Inflammatory macrophage treated with lipopolysaccharide for 4 hours (primary cell): ENCODE results near the gene HNRNPA1L2.
"Not testable (repeated sequence)": the region's sequence is repeated elsewhere in the genome, so short reads cannot be mapped to it uniquely, and the experiment has no call there.

Experiments
- DNase-seq: peaks from one replicate; pipeline ENCODE4 v3.0.0-alpha.2; 2020

Gene HNRNPA1L2

DNA sequence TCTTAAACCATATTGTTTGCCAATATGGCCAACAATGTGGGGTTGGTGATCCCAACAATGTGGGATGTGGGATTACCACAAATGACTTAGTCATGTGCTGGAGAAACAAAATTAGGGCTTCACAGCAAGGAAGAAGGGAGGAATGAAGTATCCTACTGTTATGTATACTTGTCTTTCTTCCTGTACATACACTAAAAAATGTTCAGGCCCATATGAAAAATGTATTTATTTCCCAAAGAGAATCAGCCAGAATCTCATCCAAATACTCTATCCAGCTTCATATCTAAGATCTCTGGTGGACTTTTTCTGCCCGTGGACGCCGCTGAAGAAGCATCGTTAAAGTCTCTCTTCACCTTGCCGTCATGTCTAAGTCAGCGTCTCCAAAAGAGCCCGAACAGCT, at the start of gene HNRNPA1L2:
HNRNPA1L2 (plus strand) TSS at position 301 of the 400 bp plus-strand sequence; CDS start at position 363, 62 bp downstream.
- no peak for DNase-seq

GRCh38 chr13:52593175-52593574, 49.1 kb upstream of the HNRNPA1L2 start:
- not testable (repeated sequence) for DNase-seq

GRCh38 chr13:52593812-52594211, 48.4 kb upstream of the HNRNPA1L2 start:
- not testable (repeated sequence) for DNase-seq

GRCh38 chr13:52594295-52594694, 47.9 kb upstream of the HNRNPA1L2 start:
- DNase-seq = not testable (repeated sequence)

- no peak for DNase-seq
These were observed 44.6 kb upstream of the HNRNPA1L2 start for GRCh38 chr13:52597676-52598075.

DNA sequence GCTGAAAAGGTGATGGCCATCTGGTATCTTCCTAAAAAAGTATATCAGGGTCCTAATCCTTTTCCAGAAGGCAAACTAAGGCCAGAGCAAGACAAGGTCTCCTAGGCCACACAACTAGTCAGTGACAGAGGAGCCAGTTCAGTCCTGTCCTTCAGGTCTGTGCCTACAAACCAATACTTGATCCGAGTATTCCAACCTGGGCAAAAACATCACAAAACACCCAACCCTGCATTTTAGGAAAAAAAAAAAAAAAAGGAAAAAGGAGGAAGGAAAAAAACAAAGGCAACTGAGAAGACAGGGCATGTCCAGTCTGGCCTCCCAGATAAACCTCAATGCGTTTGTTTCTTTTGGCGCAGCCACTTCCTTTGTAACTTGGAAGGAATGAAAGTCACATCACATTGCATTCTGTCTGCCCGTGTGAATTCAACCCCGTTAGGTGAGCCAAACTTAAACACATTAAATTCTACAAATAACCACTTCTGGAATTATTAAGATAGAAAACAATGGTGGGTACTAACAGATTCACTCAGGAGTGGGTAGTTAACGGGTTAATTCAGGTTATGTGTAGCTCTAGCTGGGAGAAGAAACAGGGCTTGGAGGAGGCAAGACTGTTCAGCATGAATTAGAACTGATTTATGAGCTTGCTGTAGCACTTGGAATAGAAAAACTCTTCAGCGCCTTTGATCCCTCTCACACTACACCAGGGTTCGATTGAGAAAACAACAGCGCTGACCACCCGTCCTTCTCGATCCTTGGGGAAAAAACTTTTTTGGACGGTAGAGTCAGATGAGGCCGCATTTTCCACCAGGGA, 43.0 kb upstream of the HNRNPA1L2 start:
- no peak for DNase-seq

GRCh38 chr13:52599848-52600603, 42.2 kb upstream of the HNRNPA1L2 start:
- DNase-seq = peak; percentile 7

GRCh38 chr13:52600666-52601065, 41.6 kb upstream of the HNRNPA1L2 start:
- DNase-seq = no peak

GRCh38 chr13:52603316-52603715, 38.9 kb upstream of the HNRNPA1L2 start:
- DNase-seq = not testable (repeated sequence)

DNA sequence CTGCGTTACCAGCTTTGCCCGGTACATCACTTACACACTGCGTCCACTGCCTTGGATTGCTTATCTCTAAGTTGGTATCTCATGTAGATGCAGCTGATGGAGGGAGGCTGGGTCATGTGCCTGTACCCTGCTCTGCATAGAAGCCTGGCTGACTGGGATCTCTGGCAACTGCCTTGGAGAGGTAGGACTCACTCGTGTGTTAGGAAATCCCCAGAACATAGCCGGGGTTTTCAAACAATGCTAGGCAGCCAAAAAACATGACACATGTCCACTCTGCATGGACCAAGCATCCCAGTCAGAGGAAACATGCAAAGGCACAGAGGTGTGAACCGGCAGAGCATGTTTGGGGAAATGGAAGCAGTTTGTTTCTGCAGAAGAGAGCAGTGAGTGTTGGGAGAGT, 36.1 kb upstream of the HNRNPA1L2 start:
- not testable (repeated sequence) for DNase-seq

- not testable (repeated sequence) for DNase-seq
These were observed 35.4 kb upstream of the HNRNPA1L2 start for GRCh38 chr13:52606795-52607194.

DNA sequence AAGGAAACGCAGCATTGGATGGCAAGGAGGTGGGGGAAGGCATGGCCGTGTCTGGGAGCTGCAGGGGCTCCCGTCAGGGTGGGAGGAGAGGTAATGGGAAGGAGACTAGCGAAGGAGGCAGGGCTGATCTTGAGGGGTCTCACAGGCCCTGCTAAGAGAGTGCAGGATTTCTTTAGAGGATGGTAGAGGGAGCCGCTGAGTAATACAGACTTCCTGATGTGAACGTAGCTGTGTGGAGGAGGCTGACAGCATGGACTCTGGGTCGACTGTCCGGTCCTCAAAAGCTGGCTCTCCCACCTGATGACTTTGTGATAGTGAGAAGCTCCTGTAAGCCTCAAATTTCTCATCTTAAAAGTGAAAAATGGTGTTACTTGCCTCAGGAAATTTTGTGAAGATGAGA, 34.0 kb upstream of the HNRNPA1L2 start:
- DNase-seq = not testable (repeated sequence)

GRCh38 chr13:52609013-52609606, 33.1 kb upstream of the HNRNPA1L2 start:
- DNase-seq = peak; percentile 36

GRCh38 chr13:52610158-52610557, 32.1 kb upstream of the HNRNPA1L2 start:
- DNase-seq = not testable (repeated sequence)

DNA sequence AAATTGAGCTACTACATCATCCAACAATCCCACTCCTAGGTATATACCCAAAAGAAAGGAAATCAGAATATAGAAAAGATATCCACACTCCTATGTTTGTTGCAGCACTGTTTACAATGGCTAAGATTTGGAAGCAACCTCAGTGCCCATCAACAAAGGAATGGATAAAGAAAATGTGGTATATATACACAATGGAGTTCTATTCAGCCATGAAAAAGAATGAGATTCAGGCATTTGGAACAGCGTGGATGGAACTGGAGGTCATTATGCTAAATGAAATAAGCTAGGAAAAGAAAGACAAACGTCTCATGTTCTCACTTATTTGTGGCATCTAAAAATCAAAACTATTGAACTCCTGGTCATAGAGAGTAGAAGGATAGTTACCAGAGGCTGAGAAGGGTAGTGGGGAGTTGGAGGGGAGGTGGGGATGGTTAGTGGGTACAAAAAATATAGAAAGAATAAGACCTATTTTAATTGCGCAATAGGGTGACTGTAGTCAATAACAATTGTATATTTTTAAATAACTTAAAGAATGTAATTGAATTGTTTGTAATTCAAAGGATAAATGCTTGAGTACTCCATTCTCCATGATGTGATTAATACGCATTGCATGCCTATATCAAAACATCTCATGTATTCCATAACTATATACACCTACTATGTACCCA, 27.0 kb upstream of the HNRNPA1L2 start:
- DNase-seq = no peak

GRCh38 chr13:52615812-52616211, 26.4 kb upstream of the HNRNPA1L2 start:
- DNase-seq = peak; percentile 8

DNA sequence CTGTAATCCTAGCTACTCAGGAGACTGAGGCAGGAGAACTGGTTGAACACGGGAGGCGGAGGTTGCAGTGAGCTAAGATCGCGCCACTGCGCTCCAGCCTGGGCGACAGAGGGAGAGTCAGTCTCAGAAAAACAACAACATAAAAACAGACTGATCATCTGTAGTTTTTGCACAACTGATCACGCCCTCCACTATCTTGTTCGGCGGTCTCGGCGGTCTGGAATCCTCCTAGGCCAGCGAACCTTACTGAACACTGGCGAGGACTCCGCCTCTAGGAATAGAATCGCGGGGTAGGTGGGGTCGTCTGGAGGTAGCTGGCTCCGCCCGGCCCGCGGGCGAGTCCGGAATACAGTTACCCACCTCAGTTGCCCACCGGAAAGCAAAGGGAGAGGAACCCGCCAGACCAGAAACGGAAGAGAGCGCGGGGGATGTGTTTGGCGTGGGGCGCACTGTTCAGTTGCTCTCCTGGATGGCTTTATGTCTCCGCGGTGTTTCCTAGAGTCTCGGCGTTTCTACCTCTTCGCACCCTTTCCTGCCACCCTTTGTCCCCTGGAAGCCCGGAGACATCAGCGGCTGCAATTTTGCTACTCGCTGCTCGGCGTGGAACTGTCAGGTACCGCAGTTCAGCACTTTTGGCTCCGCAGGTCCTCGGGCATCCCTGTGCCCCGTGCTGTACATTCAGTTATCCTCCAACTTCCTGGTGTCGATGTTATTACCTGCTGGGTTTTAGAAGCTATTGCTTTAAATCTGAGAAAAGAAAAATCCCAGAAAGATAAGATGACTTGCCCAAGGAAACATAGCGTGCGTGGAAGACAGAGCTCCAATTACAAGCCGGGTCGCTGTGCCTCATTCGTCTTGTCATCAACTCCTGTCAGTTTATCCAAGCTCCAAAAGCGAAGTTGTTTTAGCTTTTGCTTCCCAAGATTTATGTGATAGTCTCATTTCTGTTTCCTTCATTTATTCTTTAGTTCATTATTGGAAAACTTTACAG, 24.9 kb upstream of the HNRNPA1L2 start:
- DNase-seq = peak; percentile 62

- not testable (repeated sequence) for DNase-seq
These were observed 11.0 kb upstream of the HNRNPA1L2 start for GRCh38 chr13:52631083-52631690.

DNA sequence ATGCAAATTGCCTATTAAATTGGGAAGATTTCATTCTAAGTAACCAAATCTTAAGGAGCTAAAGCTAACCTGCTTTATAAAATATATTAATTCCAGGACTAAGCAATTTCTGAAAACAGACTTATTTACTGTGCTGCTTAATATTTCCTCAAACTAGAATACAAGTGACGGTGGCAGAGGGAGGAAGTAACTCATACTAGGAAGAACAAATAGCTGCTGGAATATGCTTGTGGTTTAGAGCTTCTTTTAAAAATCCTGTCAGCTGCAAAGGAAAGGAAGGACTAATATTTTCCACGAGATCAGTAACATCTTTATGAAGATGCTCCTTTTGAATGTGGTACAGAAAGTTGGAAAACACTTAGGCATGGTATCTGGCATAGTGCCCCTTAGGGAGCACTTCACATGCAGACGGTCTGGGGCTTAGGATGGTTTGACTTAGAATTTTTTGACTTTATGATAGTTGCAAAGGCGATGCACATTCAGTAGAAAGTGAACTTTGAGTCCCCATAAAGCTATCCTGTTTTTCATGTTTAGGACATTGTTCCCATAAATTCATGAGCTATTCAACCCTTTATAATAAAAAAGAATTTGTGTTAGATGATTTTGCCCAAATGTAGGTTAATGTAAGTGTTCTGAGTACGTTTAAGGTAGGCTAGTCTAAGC, 3.4 kb upstream of the HNRNPA1L2 start:
- DNase-seq = no peak

DNA sequence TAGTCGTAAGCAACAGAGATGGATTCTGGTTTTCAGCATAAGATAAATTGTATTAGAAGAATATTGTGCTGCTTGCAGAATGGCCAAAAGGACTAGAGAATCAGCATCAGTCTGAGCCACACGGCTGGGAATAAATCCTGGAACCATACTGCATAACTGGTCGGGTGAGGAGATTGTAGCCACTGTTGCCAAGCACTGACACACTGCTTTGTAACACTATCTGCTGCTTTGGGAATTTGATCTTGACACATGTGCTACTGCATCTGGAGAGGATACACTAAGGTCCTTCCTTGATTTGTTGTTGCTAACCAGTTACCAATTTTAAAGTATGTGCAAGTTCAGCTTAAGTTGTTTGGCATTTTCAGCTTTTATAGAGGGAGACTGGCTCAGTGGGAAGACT, 1.9 kb downstream of the HNRNPA1L2 start:
- no peak for DNase-seq

DNA sequence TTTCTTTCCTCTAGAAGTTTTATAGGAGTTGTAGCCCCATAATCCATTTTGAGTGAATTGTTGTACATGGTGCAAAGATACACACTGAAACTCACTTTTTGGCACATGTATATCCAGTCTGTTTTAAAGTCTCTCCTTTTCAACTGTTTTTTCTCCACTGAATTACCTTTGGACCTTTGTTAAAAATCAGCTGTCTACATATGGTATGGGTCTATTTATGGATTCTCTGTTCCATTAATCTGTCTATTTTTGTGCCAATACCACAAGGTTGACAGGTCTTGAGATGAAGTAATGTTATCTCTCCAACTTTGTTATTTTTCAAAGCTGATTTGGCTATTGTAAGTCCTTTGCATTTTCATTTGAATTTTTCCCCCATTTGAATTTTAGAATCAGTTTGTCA, 4.7 kb downstream of the HNRNPA1L2 start:
- no peak for DNase-seq
